ENCODE measurements around the gene LMOD2. TPM values are rescaled to one million over a fixed set of nuclear protein-coding genes. Genes with fewer than 3 reads are reported as not detected.

The LMOD2 gene
- total and polyA plus RNA-seq, 9 of the 15 experiments (the other 6 are each of a cell fraction or from before 2014, with no cell fraction given), result 0.04 TPM; not detected in 8

- intact Hi-C loops (cut with micrococcal nuclease), result loop anchor here (1.0 to 5.0 kb wide), 6 partner anchors 55 to 1152 kb away; no protein-coding TSS in a partner anchor
- FAIRE-seq, result peak; percentile 54
- POLR2A ChIA-PET, result no interaction called here
- TF ChIP-seq HBP1 (CRISPR knock-in tag; IDR thresholded peaks at IDR 0.05) (no peak), EZH2 (IDR thresholded peaks at IDR 0.05; ENCODE audit: borderline replicate concordance, low read depth, low read length) (no peak), POLR2H (tag; IDR thresholded peaks at IDR 0.05; ENCODE audit: low read depth) (peak; percentile 69), MCM5 (IDR thresholded peaks at IDR 0.05; ENCODE audit: low read depth) (no peak), SIN3B (IDR thresholded peaks at IDR 0.05; ENCODE audit: low read depth) (no peak), TRIM25 (IDR thresholded peaks at IDR 0.05; ENCODE audit: borderline replicate concordance) (no peak), CCAR2 (IDR thresholded peaks at IDR 0.05; ENCODE audit: low read depth, low read length) (no peak), ZKSCAN1 (IDR thresholded peaks at IDR 0.05; ENCODE audit: low read depth, low read length) (no peak), ARID3A (IDR thresholded peaks at IDR 0.05; ENCODE audit: borderline replicate concordance, low read depth, low read length) (peak; percentile 30; the same call in 1 of the 2 replicates), ETS1 (conservative IDR thresholded peaks at IDR 0.05; ENCODE audit: control insufficient read depth, low read depth, low read length) (no peak)
Observed at GRCh38 chr7:123635551-123636359, 19.9 kb upstream of the LMOD2 start.

More at GRCh38 chr7:123635551-123636359, 19.9 kb upstream of the LMOD2 start:
- CTCF ChIA-PET (ENCODE audit: low intra/inter-chr PET ratio), result interaction anchor here (0.6 to 3.0 kb wide), 5 partner anchors 47 to 237 kb away, joined by 4 to 27 read pairs (median 6); no protein-coding TSS in a partner anchor
- Histone ChIP-seq H3K9ac (ENCODE audit: insufficient read depth in 1 of 2, low read depth in 2 of 2, low read length in 2 of 2) (no peak overlapping the region), H3K79me2 (ENCODE audit: control insufficient read depth, insufficient read depth, low read length) (no peaks in the 10 kb centered on the region), H3K36me3 (ENCODE audit: control insufficient read depth, insufficient read depth, low read length) (no peaks in the 10 kb centered on the region), H3K4me1 (replicated peaks in 1 of 2; ENCODE audit: control insufficient read depth in 2 of 2, insufficient read depth in 2 of 2, low read length in 2 of 2) (no peaks in the 10 kb centered on the region), H3K4me3 (no peak overlapping the region), H4K20me1 (replicated peaks; ENCODE audit: control insufficient read depth, insufficient read depth, low read length) (no peaks in the 10 kb centered on the region), H3K9me3 (replicated peaks; ENCODE audit: control insufficient read depth, insufficient read depth, low read depth, low read length) (no peaks in the 10 kb centered on the region), H3K4me2 (ENCODE audit: insufficient read depth, low read length) (no peak overlapping the region), H3K27me3 (ENCODE audit: control insufficient read depth in 2 of 2, insufficient read depth in 2 of 2, low read length in 2 of 2) (no peaks in the 10 kb centered on the region), H3K9me1 (ENCODE audit: control insufficient read depth, insufficient read depth, low read length) (no peaks in the 10 kb centered on the region), H2AFZ (ENCODE audit: low read depth, low read length) (no peak overlapping the region), H3K27ac (ENCODE audit: extremely low read depth, low read depth, low read length) (no peak overlapping the region)
- ATAC-seq (peak; percentile 89), DNase-seq (ENCODE audit: extremely low read depth in 1 of 4, low spot score in 3 of 4) (peak; percentile 40 to 54 (median 47))
- WGBS (ENCODE audit: insufficient coverage, low coverage, missing lambda C conversion rate), result 4% methylated on average over 4 of the region's 4 CpGs
- BruUV-seq (replicated peaks), result no TSS peak
- in situ Hi-C loops (cut with MboI), result no loop called here
